HepG2 (cell line): ENCODE results near the gene TFAP2D.

ENCODE experiments used
- GTF2F1 ChIP-seq: fragments of 150-350 bp; IDR thresholded peaks from 2 replicates; pipeline ENCODE4 v1.6.1; 2014; ENCODE audit warnings: low read length
- SOX13 ChIP-seq, 3 experiments: fragments of 450-650 bp in 1 of 3; sonication (generic) in 1 of 3; formaldehyde crosslinking in 1 of 3; IDR thresholded peaks in 2 of 3; conservative IDR thresholded peaks in 1 of 3; 2 replicates each; pipeline versions ENCODE4 v1.5.0 to v1.6.1; 2016 to 2020; ENCODE audit warnings: antibody characterized with exemption in 1 of 3, mild to moderate bottlenecking in 1 of 3, missing compliant biosample characterization in 1 of 3, missing genetic modification reagents in 1 of 3, moderate library complexity in 1 of 3
- TF ChIP-seq, protein P1 (sequence below): sonication (generic); formaldehyde crosslinking; IDR thresholded peaks from 2 replicates; pipeline ENCODE4 v1.4.0; 2020; ENCODE audit warnings: missing genetic modification reagents

DNA sequence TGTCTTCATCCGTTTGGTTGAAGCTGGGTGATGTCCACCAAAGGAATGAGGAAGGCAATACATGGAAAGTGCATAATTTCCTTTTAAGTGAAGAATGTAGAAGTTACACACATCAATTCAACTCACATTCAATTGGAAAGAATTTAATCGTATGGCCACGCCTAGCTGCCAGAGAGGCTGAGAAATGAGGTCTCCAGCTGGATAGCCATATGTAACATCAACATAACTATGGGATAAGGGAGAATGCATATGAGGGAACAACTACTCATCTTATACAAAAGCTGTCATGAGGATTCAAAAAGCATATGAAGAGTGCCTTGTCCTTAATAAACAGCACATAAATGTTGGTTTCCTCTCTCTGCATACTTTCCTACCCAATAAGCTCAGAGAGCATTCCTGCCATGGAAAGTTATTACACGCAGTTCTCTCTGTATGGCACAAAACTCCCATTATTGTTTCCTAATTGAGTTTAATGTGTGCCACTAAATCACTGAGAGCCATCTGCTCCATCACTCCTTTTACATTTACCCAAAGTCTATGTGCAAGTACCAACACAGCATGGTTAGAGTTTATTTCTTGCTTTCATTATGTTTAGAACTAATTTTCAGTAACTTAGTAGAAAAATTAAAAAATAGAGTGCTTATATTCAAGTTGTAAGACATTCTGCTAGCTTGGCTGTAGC lies 21.4 kb upstream of the TFAP2D start:
- no peak for TF ChIP-seq SOX13 (IDR thresholded peaks at IDR 0.05)
- TF ChIP-seq SOX13 (CRISPR knock-in tag; conservative IDR thresholded peaks at IDR 0.05 in 1 of 2, IDR thresholded peaks at IDR 0.05 in 1 of 2) = no peak
- TF ChIP-seq GTF2F1 = no peak
- TF ChIP-seq, protein P1, sequence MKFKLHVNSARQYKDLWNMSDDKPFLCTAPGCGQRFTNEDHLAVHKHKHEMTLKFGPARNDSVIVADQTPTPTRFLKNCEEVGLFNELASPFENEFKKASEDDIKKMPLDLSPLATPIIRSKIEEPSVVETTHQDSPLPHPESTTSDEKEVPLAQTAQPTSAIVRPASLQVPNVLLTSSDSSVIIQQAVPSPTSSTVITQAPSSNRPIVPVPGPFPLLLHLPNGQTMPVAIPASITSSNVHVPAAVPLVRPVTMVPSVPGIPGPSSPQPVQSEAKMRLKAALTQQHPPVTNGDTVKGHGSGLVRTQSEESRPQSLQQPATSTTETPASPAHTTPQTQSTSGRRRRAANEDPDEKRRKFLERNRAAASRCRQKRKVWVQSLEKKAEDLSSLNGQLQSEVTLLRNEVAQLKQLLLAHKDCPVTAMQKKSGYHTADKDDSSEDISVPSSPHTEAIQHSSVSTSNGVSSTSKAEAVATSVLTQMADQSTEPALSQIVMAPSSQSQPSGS (CRISPR knock-in tag) = no peak
